HepG2 (cell line): ENCODE results near the gene SMIM11. TPM values are rescaled to one million over a fixed set of nuclear protein-coding genes. Genes with fewer than 3 reads are reported as not detected.

Experiments
- ATAC-seq: fragments of 200-7000 bp; cut with Tn5 transposase; 3 replicates; pipeline ENCODE4 v1.9.1; 2020; ENCODE audit warnings: mild to moderate bottlenecking, moderate library complexity
- BruUV-seq: library from RNA; stranded (reverse); fragments of 400-500 nt; replicated peaks from 2 replicates; lab custom pipeline; 2021; lab: Mats Ljungman, UMichigan
- CTCF ChIA-PET: fragments of 300-600 bp; formaldehyde crosslinking; extraction: SDS; loops from one replicate; lab custom pipeline; 2021; ENCODE audit warnings: low total read pairs, inconsistent platforms, low intra/inter-chr PET ratio; lab: Yijun Ruan, JAX
- POLR2A ChIA-PET: fragments of 350-600 bp; sonication (Branson Sonifier 250); formaldehyde crosslinking; loops from one replicate; lab custom pipeline; 2020; ENCODE audit warnings: antibody characterized with exemption, inconsistent platforms; lab: Yijun Ruan, JAX
- DNase-seq: peaks from one replicate; pipeline ENCODE4 v3.0.0-alpha.2; 2015; ENCODE audit warnings: low spot score
- FAIRE-seq: peaks from 3 replicates; lab custom pipeline; 2011; peaks lifted over from hg19 to GRCh38; lab: Jason Lieb, UNC
- H2AFZ ChIP-seq: one replicate; pipeline ENCODE4 v1.6.1; 2011; ENCODE audit warnings: low read length, inconsistent platforms
- H3K27ac ChIP-seq: fragments of 300-600 bp; 3 replicates; pipeline ENCODE4 v1.8.0; 2011; ENCODE audit warnings: mixed run types, mild to moderate bottlenecking, mixed read lengths, low read length, inconsistent platforms; ENCODE audit not compliant: insufficient read depth; ENCODE audit errors: extremely low read length
- H3K27me3 ChIP-seq, 2 experiments: fragments of 200-600 bp in 1 of 2; 2 replicates in 1 of 2; 3 replicates in 1 of 2; pipeline versions ENCODE4 v1.6.0 to v1.8.0; 2011; ENCODE audit warnings: low read length in 2 of 2, mild to moderate bottlenecking in 2 of 2, moderate library complexity in 2 of 2, inconsistent platforms in 1 of 2; ENCODE audit not compliant: insufficient read depth in 2 of 2, control insufficient read depth in 1 of 2
- H3K36me3 ChIP-seq, 2 experiments: fragments of 200-600 bp in 1 of 2; replicated peaks in 1 of 2; 2 replicates in 1 of 2; 3 replicates in 1 of 2; pipeline versions ENCODE4 v1.5.1 to v1.8.0; 2011; ENCODE audit warnings: low read length in 2 of 2, inconsistent platforms in 1 of 2; ENCODE audit not compliant: insufficient read depth in 2 of 2, control insufficient read depth in 1 of 2
- H3K4me1 ChIP-seq: 2 replicates; pipeline ENCODE4 v1.5.1; 2012; ENCODE audit warnings: low read length, inconsistent platforms; ENCODE audit not compliant: insufficient read depth
- H3K4me2 ChIP-seq: 2 replicates; pipeline ENCODE4 v1.6.0; 2011; ENCODE audit warnings: low read depth, low read length, inconsistent platforms
- H3K4me3 ChIP-seq, 3 experiments: fragments of 200-600 bp in 1 of 3; sonication (generic), shearing (Covaris generic) in 1 of 3; replicated peaks in 1 of 3; 2 replicates each; pipeline ENCODE4 v1.5.1; 2011 to 2016; ENCODE audit warnings: low read length in 3 of 3, inconsistent platforms in 2 of 3, low read depth in 2 of 3, mild to moderate bottlenecking in 2 of 3, control low read depth in 1 of 3, mixed read lengths in 1 of 3; ENCODE audit not compliant: insufficient read depth in 1 of 3
- H3K79me2 ChIP-seq: one replicate; pipeline ENCODE4 v1.6.1; 2011; ENCODE audit warnings: low read length, inconsistent platforms; ENCODE audit not compliant: insufficient read depth
- H3K9ac ChIP-seq: 2 replicates; pipeline ENCODE4 v1.6.0; 2011; ENCODE audit warnings: mild to moderate bottlenecking, low read depth, low read length, inconsistent platforms; ENCODE audit not compliant: insufficient read depth
- H3K9me3 ChIP-seq: 2 replicates; pipeline ENCODE4 v1.5.1; 2012; ENCODE audit warnings: mild to moderate bottlenecking, low read length
- H4K20me1 ChIP-seq: 2 replicates; pipeline ENCODE4 v1.6.0; 2011; ENCODE audit warnings: inconsistent platforms, mild to moderate bottlenecking, low read length, moderate library complexity; ENCODE audit not compliant: insufficient read depth
- CBFB ChIP-seq: sonication (generic); formaldehyde crosslinking; IDR thresholded peaks from 2 replicates; pipeline ENCODE4 v1.4.0; 2020; ENCODE audit warnings: missing genetic modification reagents
- CHD4 ChIP-seq: fragments of 200-600 bp; sonication (generic); IDR thresholded peaks from 2 replicates; pipeline ENCODE4 v1.7.0; 2017; ENCODE audit warnings: mild to moderate bottlenecking, low read length, borderline replicate concordance
- DNMT3B ChIP-seq: conservative IDR thresholded peaks from 2 replicates; pipeline ENCODE4 v1.6.1; 2016; ENCODE audit warnings: missing biosample characterization, control low read depth
- FLYWCH1 ChIP-seq: sonication (generic); formaldehyde crosslinking; IDR thresholded peaks from 2 replicates; pipeline ENCODE4 v1.8.1; 2023; ENCODE audit warnings: mild to moderate bottlenecking, missing genetic modification reagents
- FOXK1 ChIP-seq: sonication (generic); formaldehyde crosslinking; IDR thresholded peaks from 2 replicates; pipeline ENCODE4 v1.4.0; 2020; ENCODE audit warnings: low read depth, missing genetic modification reagents, borderline replicate concordance
- KLF15 ChIP-seq: sonication (generic); formaldehyde crosslinking; IDR thresholded peaks from 2 replicates; pipeline ENCODE4 v1.8.1; 2023; ENCODE audit warnings: borderline replicate concordance, mild to moderate bottlenecking, inconsistent platforms, missing genetic modification reagents, mixed read lengths
- KLF9 ChIP-seq: IDR thresholded peaks from 2 replicates; pipeline ENCODE4 v1.6.1; 2016; ENCODE audit warnings: low read depth
- MAFF ChIP-seq: IDR thresholded peaks from 2 replicates; pipeline ENCODE4 v1.6.1; 2011; ENCODE audit warnings: low read depth, low read length, improper control_type of control experiment
- MEIS1 ChIP-seq: sonication (generic); formaldehyde crosslinking; IDR thresholded peaks from 2 replicates; pipeline ENCODE4 v1.9.0; 2021; ENCODE audit warnings: mild to moderate bottlenecking, missing genetic modification reagents, moderate library complexity, borderline replicate concordance
- NR1H2 ChIP-seq: sonication (generic); formaldehyde crosslinking; IDR thresholded peaks from 2 replicates; pipeline ENCODE4 v1.8.1; 2022; ENCODE audit warnings: low read depth, missing genetic modification reagents, borderline replicate concordance
- PHF8 ChIP-seq: sonication (generic); formaldehyde crosslinking; IDR thresholded peaks from 2 replicates; pipeline ENCODE4 v1.5.0; 2020; ENCODE audit warnings: missing genetic modification reagents
- YEATS4 ChIP-seq: sonication (generic); formaldehyde crosslinking; IDR thresholded peaks from 2 replicates; pipeline ENCODE4 v1.4.0; 2020; ENCODE audit warnings: missing genetic modification reagents, borderline replicate concordance
- ZNF12 ChIP-seq: sonication (generic); formaldehyde crosslinking; IDR thresholded peaks from 2 replicates; pipeline ENCODE4 v1.5.0; 2020; ENCODE audit warnings: missing genetic modification reagents
- ZNF367 ChIP-seq: sonication (generic); formaldehyde crosslinking; IDR thresholded peaks from 2 replicates; pipeline ENCODE4 v1.4.0; 2020; ENCODE audit warnings: missing genetic modification reagents, borderline replicate concordance
- ZNF703 ChIP-seq: sonication (generic); formaldehyde crosslinking; IDR thresholded peaks from 2 replicates; pipeline ENCODE4 v1.5.1; 2020; ENCODE audit warnings: missing genetic modification reagents, mild to moderate bottlenecking, moderate library complexity, borderline replicate concordance
- ZNF777 ChIP-seq: sonication (generic); formaldehyde crosslinking; IDR thresholded peaks from 2 replicates; pipeline ENCODE4 v1.4.0; 2020; ENCODE audit warnings: missing genetic modification reagents
- ZNF816 ChIP-seq: sonication (generic); formaldehyde crosslinking; IDR thresholded peaks from 2 replicates; pipeline ENCODE4 v1.8.0; 2022; ENCODE audit warnings: missing genetic modification reagents, mild to moderate bottlenecking, borderline replicate concordance
- WGBS: methylation state at CpG from one replicate; pipeline ENCODE4 v1.1.6; 2017; ENCODE audit warnings: low lambda C conversion rate; 5-methylcytosine and 5-hydroxymethylcytosine counted together
- in situ Hi-C: cut with HindIII; loops from 2 replicates; pipeline ENCODE4 v1.10.0; 2017; ENCODE audit warnings: low pct_unique_long_range_greater_than_20kb; ENCODE audit not compliant: extremely low pct_ligation_motif_present
- intact Hi-C: fragments of 100-400 bp; cut with micrococcal nuclease; formaldehyde crosslinking; loops from one replicate; pipeline ENCODE4 v1.10.0; 2022; ENCODE audit not compliant: unreplicated experiment
- polyA plus RNA-seq, 8 experiments: library from polyadenylated mRNA; depleted of rRNA in 3 of 8; stranded (reverse) in 7 of 8; unstranded in 1 of 8; fragments of >200 nt; fragmentation: Illumina TruSeq in 4 of 8; extraction: Trizol in 4 of 8; gene quantifications; 2 replicates each; pipeline versions ENCODE4 v1.2.1 to v1.2.3, GENCODE V29; 2011 to 2016; ENCODE audit warnings: low read depth in 4 of 8, missing spikeins in 1 of 8, mixed read lengths in 1 of 8; ENCODE audit not compliant: insufficient read depth in 1 of 8
- total RNA-seq, 5 experiments: library from RNA; depleted of rRNA; stranded (reverse); fragments of >200 nt; fragmentation: Illumina TruSeq; extraction: Trizol; gene quantifications; 2 replicates each; pipeline ENCODE4 v1.2.3, GENCODE V29; 2016; ENCODE audit warnings: low read depth in 1 of 5
- TF ChIP-seq, protein P1 (sequence below): sonication (generic); formaldehyde crosslinking; IDR thresholded peaks from 2 replicates; pipeline ENCODE4 v1.5.1; 2020; ENCODE audit warnings: mild to moderate bottlenecking, missing genetic modification reagents, borderline replicate concordance
- TF ChIP-seq, protein P2 (sequence below): sonication (generic); formaldehyde crosslinking; IDR thresholded peaks from 2 replicates; pipeline ENCODE4 v1.8.1; 2023; ENCODE audit warnings: mild to moderate bottlenecking, missing genetic modification reagents
- TF ChIP-seq, protein P3 (sequence below): sonication (generic); formaldehyde crosslinking; IDR thresholded peaks from 2 replicates; pipeline ENCODE4 v1.4.0; 2020; ENCODE audit warnings: mild to moderate bottlenecking, missing genetic modification reagents
- TF ChIP-seq, protein P4 (sequence below): sonication (generic); formaldehyde crosslinking; IDR thresholded peaks from 2 replicates; pipeline ENCODE4 v1.8.1; 2023; ENCODE audit warnings: missing genetic modification reagents, mild to moderate bottlenecking, borderline replicate concordance

The SMIM11 gene
- total and polyA plus RNA-seq, 2 of the 13 experiments (the other 11 are each of a cell fraction or from before 2014, with no cell fraction given) = 6.4 to 18.9 TPM

DNA sequence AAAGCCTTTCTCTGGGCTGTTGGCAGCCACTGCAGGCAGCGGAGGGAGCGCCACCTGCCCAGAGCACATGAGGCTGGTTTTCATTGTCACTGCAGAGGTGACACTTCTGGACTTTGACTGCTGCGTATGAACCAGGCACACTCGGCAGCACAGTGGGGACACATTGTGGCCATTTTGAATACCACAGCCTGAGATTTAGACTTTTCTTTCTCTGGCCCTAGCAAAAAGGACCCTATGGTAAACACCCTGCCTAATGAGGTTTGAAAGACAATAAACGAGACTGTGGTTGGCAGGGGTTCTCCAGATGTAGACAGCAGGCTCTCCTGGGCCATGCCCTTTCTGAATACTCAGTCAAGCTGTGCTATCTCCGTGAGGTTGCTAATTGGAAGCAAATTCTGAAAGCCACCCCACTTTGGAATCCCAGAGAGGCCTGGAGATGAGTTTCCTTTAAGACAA, 23.5 kb upstream of the SMIM11 start:
- DNase-seq (peak; percentile 80), FAIRE-seq (peak; percentile 97), ATAC-seq (peak; percentile 99)
- BruUV-seq = no TSS peak
- H3K27me3 ChIP-seq = peaks cover 0 to 4% of the 10 kb centered on the region in 2 experiments; a peak in 2 of 5 replicates
- H3K4me1 ChIP-seq = peaks cover 22% of the 10 kb centered on the region; the same call in 1 of the 2 replicates
- WGBS = 6% methylated on average over 6 of the region's 6 CpGs
- H3K4me2 ChIP-seq = no peak overlapping the region
- H3K36me3 ChIP-seq = no peaks in the 10 kb centered on the region
- in situ Hi-C loops = no loop called here
- no peaks in the 10 kb centered on the region for H3K9me3 ChIP-seq
- POLR2A ChIA-PET = no interaction called here
- CTCF ChIA-PET = interaction anchor here (1.5 to 2.8 kb wide), 2 partner anchors 428 to 459 kb away, joined by 3 to 27 read pairs; no protein-coding TSS in a partner anchor
- no peak overlapping the region for H3K9ac ChIP-seq
- intact Hi-C loops = no loop called here
- H3K4me3 ChIP-seq = no peak overlapping the region
- no peaks in the 10 kb centered on the region for H4K20me1 ChIP-seq
- no peaks in the 10 kb centered on the region for H3K79me2 ChIP-seq
- H2AFZ ChIP-seq = no peak overlapping the region
- no peak overlapping the region for H3K27ac ChIP-seq
- TF ChIP-seq KLF15 = no peak
- no peak for TF ChIP-seq ZNF703 (CRISPR knock-in tag)
- TF ChIP-seq ZNF777 (CRISPR knock-in tag) = no peak
- TF ChIP-seq ZNF367 = no peak
- TF ChIP-seq, protein P1, sequence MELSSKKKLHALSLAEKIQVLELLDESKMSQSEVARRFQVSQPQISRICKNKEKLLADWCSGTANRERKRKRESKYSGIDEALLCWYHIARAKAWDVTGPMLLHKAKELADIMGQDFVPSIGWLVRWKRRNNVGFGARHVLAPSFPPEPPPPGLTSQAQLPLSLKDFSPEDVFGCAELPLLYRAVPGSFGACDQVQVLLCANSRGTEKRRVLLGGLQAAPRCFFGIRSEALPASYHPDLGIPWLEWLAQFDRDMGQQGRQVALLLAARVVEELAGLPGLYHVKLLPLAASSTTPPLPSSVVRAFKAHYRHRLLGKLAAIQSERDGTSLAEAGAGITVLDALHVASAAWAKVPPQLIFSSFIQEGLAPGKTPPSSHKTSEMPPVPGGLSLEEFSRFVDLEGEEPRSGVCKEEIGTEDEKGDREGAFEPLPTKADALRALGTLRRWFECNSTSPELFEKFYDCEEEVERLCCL (CRISPR knock-in tag) = no peak
- TF ChIP-seq, protein P2, sequence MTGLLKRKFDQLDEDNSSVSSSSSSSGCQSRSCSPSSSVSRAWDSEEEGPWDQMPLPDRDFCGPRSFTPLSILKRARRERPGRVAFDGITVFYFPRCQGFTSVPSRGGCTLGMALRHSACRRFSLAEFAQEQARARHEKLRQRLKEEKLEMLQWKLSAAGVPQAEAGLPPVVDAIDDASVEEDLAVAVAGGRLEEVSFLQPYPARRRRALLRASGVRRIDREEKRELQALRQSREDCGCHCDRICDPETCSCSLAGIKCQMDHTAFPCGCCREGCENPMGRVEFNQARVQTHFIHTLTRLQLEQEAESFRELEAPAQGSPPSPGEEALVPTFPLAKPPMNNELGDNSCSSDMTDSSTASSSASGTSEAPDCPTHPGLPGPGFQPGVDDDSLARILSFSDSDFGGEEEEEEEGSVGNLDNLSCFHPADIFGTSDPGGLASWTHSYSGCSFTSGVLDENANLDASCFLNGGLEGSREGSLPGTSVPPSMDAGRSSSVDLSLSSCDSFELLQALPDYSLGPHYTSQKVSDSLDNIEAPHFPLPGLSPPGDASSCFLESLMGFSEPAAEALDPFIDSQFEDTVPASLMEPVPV (CRISPR knock-in tag) = no peak
- TF ChIP-seq ZNF12 (CRISPR knock-in tag) = no peak
- no peak for TF ChIP-seq YEATS4 (CRISPR knock-in tag)
- no peak for TF ChIP-seq FLYWCH1
- no peak for TF ChIP-seq CHD4
- TF ChIP-seq DNMT3B (CRISPR knock-in tag) = no peak
- TF ChIP-seq, protein P3, sequence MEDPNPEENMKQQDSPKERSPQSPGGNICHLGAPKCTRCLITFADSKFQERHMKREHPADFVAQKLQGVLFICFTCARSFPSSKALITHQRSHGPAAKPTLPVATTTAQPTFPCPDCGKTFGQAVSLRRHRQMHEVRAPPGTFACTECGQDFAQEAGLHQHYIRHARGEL (CRISPR knock-in tag) = 0 out of 2 replicates have a peak, but pooled peaks have one; percentile 49
- TF ChIP-seq FOXK1 = peak; percentile 27; the same call in 1 of the 2 replicates
- TF ChIP-seq MEIS1 (CRISPR knock-in tag) = no peak; the same call in 1 of the 2 replicates
- no peak for TF ChIP-seq MAFF
- TF ChIP-seq KLF9 (CRISPR knock-in tag) = no peak
- TF ChIP-seq NR1H2 (CRISPR knock-in tag) = no peak
- no peak for TF ChIP-seq CBFB (CRISPR knock-in tag)
- TF ChIP-seq PHF8 (CRISPR knock-in tag) = no peak
- no peak for TF ChIP-seq ZNF816 (CRISPR knock-in tag)
- TF ChIP-seq, protein P4, sequence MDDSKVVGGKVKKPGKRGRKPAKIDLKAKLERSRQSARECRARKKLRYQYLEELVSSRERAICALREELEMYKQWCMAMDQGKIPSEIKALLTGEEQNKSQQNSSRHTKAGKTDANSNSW (CRISPR knock-in tag) = no peak
